Ramos (cell line): ENCODE measurements around the gene MRGPRD.

Experiments used
- in situ Hi-C: fragments of 300-500 bp; cut with MboI; formaldehyde crosslinking; loops from one replicate; pipeline ENCODE4 v1.14.3; 2022; ENCODE audit warnings: low sequenced_read_pairs; ENCODE audit not compliant: unreplicated experiment

MRGPRD gene

GRCh38 chr11:69006816-69007215, 26.0 kb upstream of the MRGPRD start:
- in situ Hi-C loops = no loop called here

- in situ Hi-C loops = no loop called here
Measured at GRCh38 chr11:69005631-69006368, 25.0 kb upstream of the MRGPRD start.

- in situ Hi-C loops = no loop called here
Measured at GRCh38 chr11:69005183-69005630, 24.4 kb upstream of the MRGPRD start.

GRCh38 chr11:69004411-69005182, 23.8 kb upstream of the MRGPRD start:
- in situ Hi-C loops = no loop called here

- in situ Hi-C loops = no loop called here
Measured at GRCh38 chr11:69003866-69004367, 23.1 kb upstream of the MRGPRD start.

GRCh38 chr11:69003301-69003865, 22.6 kb upstream of the MRGPRD start:
- in situ Hi-C loops = no loop called here

- in situ Hi-C loops = no loop called here
Measured at GRCh38 chr11:69002570-69003231, 21.9 kb upstream of the MRGPRD start.

- in situ Hi-C loops = no loop called here
Measured at GRCh38 chr11:69002110-69002569, 21.4 kb upstream of the MRGPRD start.

- in situ Hi-C loops = no loop called here
Measured at GRCh38 chr11:69001243-69002081, 20.7 kb upstream of the MRGPRD start.

GRCh38 chr11:69000831-69001242, 20.1 kb upstream of the MRGPRD start:
- in situ Hi-C loops = no loop called here

- in situ Hi-C loops = no loop called here
Measured at GRCh38 chr11:69000391-69000790, 19.6 kb upstream of the MRGPRD start.

GRCh38 chr11:68999748-69000355, 19.1 kb upstream of the MRGPRD start:
- in situ Hi-C loops = loop anchor here (25.0 kb wide), 1 partner anchor 662 kb away; no protein-coding TSS in a partner anchor

- in situ Hi-C loops = loop anchor here (25.0 kb wide), 1 partner anchor 663 kb away; no protein-coding TSS in a partner anchor
Measured at GRCh38 chr11:68999093-68999747, 18.4 kb upstream of the MRGPRD start.

- in situ Hi-C loops = loop anchor here (25.0 kb wide), 1 partner anchor 664 kb away; no protein-coding TSS in a partner anchor
Measured at GRCh38 chr11:68998390-68998911, 17.7 kb upstream of the MRGPRD start.

- in situ Hi-C loops = loop anchor here (25.0 kb wide), 1 partner anchor 664 kb away; no protein-coding TSS in a partner anchor
Measured at GRCh38 chr11:68997995-68998348, 17.2 kb upstream of the MRGPRD start.

GRCh38 chr11:68997124-68997994, 16.6 kb upstream of the MRGPRD start:
- in situ Hi-C loops = loop anchor here (25.0 kb wide), 1 partner anchor 665 kb away; no protein-coding TSS in a partner anchor
